Osteoblast (primary cell): ENCODE measurements around the gene KIT. TPM values are rescaled to one million over a fixed set of nuclear protein-coding genes. Genes with fewer than 3 reads are reported as not detected.

Experiments used
- DNase-seq: peaks from one replicate; pipeline ENCODE4 v3.0.0; 2011; ENCODE audit warnings: low spot score, mixed read lengths; ENCODE audit not compliant: insufficient read length; ENCODE audit errors: missing footprints
- H2AFZ ChIP-seq: 2 replicates; pipeline ENCODE4 v1.6.0; 2011; ENCODE audit warnings: mild to moderate bottlenecking, low read length
- H3K27ac ChIP-seq: 2 replicates; pipeline ENCODE4 v1.5.1; 2011; ENCODE audit warnings: mild to moderate bottlenecking, low read depth, low read length, moderate library complexity
- H3K27me3 ChIP-seq: 2 replicates; pipeline ENCODE4 v1.6.0; 2012; ENCODE audit warnings: mild to moderate bottlenecking, control low read depth, inconsistent platforms, low read length, moderate library complexity; ENCODE audit not compliant: insufficient read depth
- H3K36me3 ChIP-seq: 2 replicates; pipeline ENCODE4 v1.5.1; 2011; ENCODE audit warnings: mild to moderate bottlenecking, low read length, control low read depth, moderate library complexity; ENCODE audit not compliant: insufficient read depth
- H3K4me1 ChIP-seq: 2 replicates; pipeline ENCODE4 v1.5.1; 2011; ENCODE audit warnings: mild to moderate bottlenecking, low read length, control low read depth, moderate library complexity; ENCODE audit not compliant: insufficient read depth
- H3K4me2 ChIP-seq: 2 replicates; pipeline ENCODE4 v1.6.0; 2011; ENCODE audit warnings: mild to moderate bottlenecking, low read length; ENCODE audit not compliant: insufficient read depth
- H3K4me3 ChIP-seq: fragments of 200-600 bp; sonication (generic); 3 replicates; pipeline ENCODE4 v1.5.1; 2012; ENCODE audit warnings: mild to moderate bottlenecking, low read length, inconsistent platforms; ENCODE audit not compliant: insufficient read depth
- H3K79me2 ChIP-seq: 2 replicates; pipeline ENCODE4 v1.6.0; 2012; ENCODE audit warnings: mild to moderate bottlenecking, low read length, control low read depth, inconsistent platforms; ENCODE audit not compliant: insufficient read depth
- H3K9me3 ChIP-seq: 2 replicates; pipeline ENCODE4 v1.5.1; 2011; ENCODE audit warnings: low read depth, low read length, control low read depth
- H4K20me1 ChIP-seq: 2 replicates; pipeline ENCODE4 v1.6.0; 2012; ENCODE audit warnings: mild to moderate bottlenecking, low read length, control low read depth; ENCODE audit not compliant: insufficient read depth
- CTCF ChIP-seq: IDR thresholded peaks from 2 replicates; pipeline ENCODE4 v1.5.1; 2011; ENCODE audit warnings: mild to moderate bottlenecking, low read depth, low read length, moderate library complexity; ENCODE audit errors: extremely low read depth
- total RNA-seq: library from RNA; depleted of rRNA; stranded (reverse); fragments of >200 nt; gene quantifications from 2 replicates; pipeline ENCODE4 v1.2.3, GENCODE V29; 2012

The KIT gene
- total RNA-seq, 1 donor = 0.36 TPM

DNA sequence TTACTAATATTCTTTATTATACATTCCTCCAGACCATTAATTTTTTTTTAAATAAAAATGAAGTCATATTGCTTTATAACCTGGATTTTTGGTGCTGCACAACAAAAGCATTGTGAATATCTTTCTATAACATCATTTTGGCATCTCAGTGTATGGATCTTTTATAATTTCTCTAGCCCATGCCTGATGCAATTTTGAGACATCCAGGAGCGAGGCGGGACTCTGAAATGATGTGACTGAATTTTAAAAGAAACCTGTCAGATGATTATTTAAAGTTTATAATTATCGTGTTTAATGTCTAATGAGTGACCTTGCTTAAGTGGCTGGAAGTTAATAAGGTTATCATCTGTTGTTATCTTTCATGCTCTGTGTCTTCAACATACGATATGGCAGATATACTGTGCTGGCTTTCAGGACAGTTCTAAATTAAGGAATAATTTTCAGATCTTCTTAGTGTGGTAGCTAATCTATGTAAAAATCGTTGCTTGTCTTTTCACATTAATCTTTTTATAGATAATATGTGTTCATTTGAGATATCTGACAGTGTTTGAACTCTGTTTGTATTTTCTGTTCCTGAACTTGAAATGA, 58.8 kb downstream of the KIT start:
- no peak for TF ChIP-seq CTCF
- Histone ChIP-seq H4K20me1 (no peaks in the 10 kb centered on the region), H3K79me2 (no peaks in the 10 kb centered on the region), H3K27me3 (no peaks in the 10 kb centered on the region), H3K9me3 (no peaks in the 10 kb centered on the region), H3K36me3 (no peaks in the 10 kb centered on the region), H3K4me2 (no peak overlapping the region), H3K27ac (no peak overlapping the region), H3K4me3 (no peak overlapping the region), H2AFZ (no peak overlapping the region), H3K4me1 (no peaks in the 10 kb centered on the region)
- no peak for DNase-seq

DNA sequence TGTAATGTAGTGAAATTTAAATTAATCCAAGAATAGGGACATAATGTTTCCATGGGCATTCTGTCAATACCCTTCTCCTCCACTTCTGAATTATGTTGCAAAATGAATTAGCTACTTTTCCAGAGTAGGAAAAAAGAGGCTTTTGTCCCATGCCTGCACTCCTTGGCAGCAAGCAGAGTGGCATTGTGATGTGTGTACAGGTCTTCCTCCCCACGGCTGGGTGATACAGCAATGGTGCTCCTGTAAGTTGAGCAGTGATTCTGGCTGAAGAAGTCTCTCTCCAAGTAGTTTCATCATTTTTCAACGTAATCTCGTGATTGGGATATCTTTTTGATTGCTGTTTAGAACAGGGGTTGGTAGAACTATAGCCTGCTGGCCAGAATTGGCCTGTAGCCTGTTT, 59.9 kb downstream of the KIT start:
- H3K4me2 ChIP-seq = no peak overlapping the region
- H3K4me3 ChIP-seq = no peak overlapping the region
- no peak for TF ChIP-seq CTCF
- H3K27me3 ChIP-seq = no peaks in the 10 kb centered on the region
- DNase-seq = no peak
- no peaks in the 10 kb centered on the region for H3K4me1 ChIP-seq
- no peak overlapping the region for H2AFZ ChIP-seq
- H3K9me3 ChIP-seq = no peaks in the 10 kb centered on the region
- no peaks in the 10 kb centered on the region for H3K36me3 ChIP-seq
- H3K79me2 ChIP-seq = no peaks in the 10 kb centered on the region
- H4K20me1 ChIP-seq = no peaks in the 10 kb centered on the region
- H3K27ac ChIP-seq = no peak overlapping the region

- no peak overlapping the region for H3K4me3 ChIP-seq
- no peak for TF ChIP-seq CTCF
- H2AFZ ChIP-seq = no peak overlapping the region
- H3K4me1 ChIP-seq = no peaks in the 10 kb centered on the region
- no peak for DNase-seq
- no peaks in the 10 kb centered on the region for H4K20me1 ChIP-seq
- no peaks in the 10 kb centered on the region for H3K79me2 ChIP-seq
- H3K36me3 ChIP-seq = no peaks in the 10 kb centered on the region
- H3K27ac ChIP-seq = no peak overlapping the region
- no peak overlapping the region for H3K4me2 ChIP-seq
- no peaks in the 10 kb centered on the region for H3K9me3 ChIP-seq
- H3K27me3 ChIP-seq = no peaks in the 10 kb centered on the region
Observed at GRCh38 chr4:54719378-54719777, 61.6 kb downstream of the KIT start.

DNA sequence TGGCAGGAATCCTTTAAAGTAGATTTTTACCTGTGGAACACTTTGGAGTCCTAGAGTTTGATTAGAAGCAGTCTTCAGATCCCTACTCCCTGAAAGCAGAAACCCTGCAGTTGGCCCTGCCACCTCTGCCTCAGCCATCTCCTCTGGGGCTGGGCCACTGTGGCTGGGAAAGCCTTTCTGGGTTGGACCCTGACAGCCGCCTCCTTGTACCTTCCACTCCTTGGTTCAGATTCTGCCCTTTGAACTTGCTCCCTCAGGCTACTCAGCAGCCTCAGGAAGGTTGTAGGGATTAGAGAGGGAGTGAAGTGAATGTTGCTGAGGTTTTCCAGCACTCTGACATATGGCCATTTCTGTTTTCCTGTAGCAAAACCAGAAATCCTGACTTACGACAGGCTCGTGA, 65.5 kb downstream of the KIT start:
- no peak for TF ChIP-seq CTCF
- H3K79me2 ChIP-seq = no peaks in the 10 kb centered on the region
- no peaks in the 10 kb centered on the region for H4K20me1 ChIP-seq
- H3K36me3 ChIP-seq = no peaks in the 10 kb centered on the region
- no peaks in the 10 kb centered on the region for H3K27me3 ChIP-seq
- H3K4me3 ChIP-seq = no peak overlapping the region
- H3K9me3 ChIP-seq = no peaks in the 10 kb centered on the region
- H3K4me2 ChIP-seq = no peak overlapping the region
- H3K4me1 ChIP-seq = no peaks in the 10 kb centered on the region
- DNase-seq = no peak
- H3K27ac ChIP-seq = no peak overlapping the region
- H2AFZ ChIP-seq = no peak overlapping the region
